ENCODE results near the gene ZNF780B. TPM values are rescaled to one million over a fixed set of nuclear protein-coding genes. Genes with fewer than 3 reads are reported as not detected.
A peak's percentile ranks its signal among the peaks of the same experiment; 100 is the strongest.

ZNF780B gene
- total and polyA plus RNA-seq, 2 experiments from 2014 or later: 3.3 to 5.1 TPM

- Histone ChIP-seq H3K4me1 (ENCODE audit: insufficient read depth) (no peaks in the 10 kb centered on the region), H2AFZ (no peak overlapping the region), H3K9me2 (ENCODE audit: insufficient read depth) (no peaks in the 10 kb centered on the region), H3K4me3 (no peak overlapping the region), H3K79me2 (ENCODE audit: insufficient read depth) (no peaks in the 10 kb centered on the region), H3K27ac (no peak overlapping the region), H3K36me3 (ENCODE audit: low read depth) (0 out of 2 replicates have a peak, but pooled peaks cover 2% of the 10 kb centered on the region), H3K27me3 (replicated peaks; ENCODE audit: insufficient read depth) (no peaks in the 10 kb centered on the region), H4K20me1 (ENCODE audit: insufficient read depth) (no peaks in the 10 kb centered on the region), H3K9ac (no peak overlapping the region), H3K9me3 (ENCODE audit: low read depth) (peaks cover 5% of the 10 kb centered on the region), H3F3A (ENCODE audit: insufficient read depth) (no peaks in the 10 kb centered on the region), H3K4me2 (ENCODE audit: unreplicated experiment) (no peak overlapping the region)
- in situ Hi-C loops (cut with MboI): no loop called here
- no peak for DNase-seq
- TF ChIP-seq EZH2phosphoT487 (IDR thresholded peaks at IDR 0.05; ENCODE audit: insufficient read depth, low read depth) (no peak), EZH2 (IDR thresholded peaks at IDR 0.05; ENCODE audit: insufficient read depth, poor library complexity, severe bottlenecking) (no peak)
- WGBS, 2 experiments (ENCODE audit: low coverage in 1 of 2, low lambda C conversion rate in 2 of 2, missing lambda C conversion rate in 2 of 2): 69 to 71% methylated on average over 3 of the region's 3 CpGs
Measured at GRCh38 chr19:40023969-40024368, 32.1 kb downstream of the ZNF780B start.

GRCh38 chr19:40013991-40014390, 42.0 kb downstream of the ZNF780B start:
- in situ Hi-C loops (cut with MboI): no loop called here
- Histone ChIP-seq H3K4me1 (ENCODE audit: insufficient read depth) (no peaks in the 10 kb centered on the region), H3K9ac (no peak overlapping the region), H3K4me2 (ENCODE audit: unreplicated experiment) (no peak overlapping the region), H3K36me3 (ENCODE audit: low read depth) (peaks cover 31% of the 10 kb centered on the region), H4K20me1 (ENCODE audit: insufficient read depth) (no peaks in the 10 kb centered on the region), H2AFZ (no peak overlapping the region), H3K79me2 (ENCODE audit: insufficient read depth) (no peaks in the 10 kb centered on the region), H3K27ac (no peak overlapping the region), H3K9me2 (ENCODE audit: insufficient read depth) (no peaks in the 10 kb centered on the region), H3K4me3 (no peak overlapping the region), H3K9me3 (ENCODE audit: low read depth) (no peaks in the 10 kb centered on the region), H3F3A (ENCODE audit: insufficient read depth) (no peaks in the 10 kb centered on the region), H3K27me3 (replicated peaks; ENCODE audit: insufficient read depth) (no peaks in the 10 kb centered on the region)
- WGBS, 2 experiments (ENCODE audit: low coverage in 1 of 2, low lambda C conversion rate in 2 of 2, missing lambda C conversion rate in 2 of 2): 81 to 83% methylated on average over 4 of the region's 4 CpGs
- TF ChIP-seq EZH2 (IDR thresholded peaks at IDR 0.05; ENCODE audit: insufficient read depth, poor library complexity, severe bottlenecking) (no peak), EZH2phosphoT487 (IDR thresholded peaks at IDR 0.05; ENCODE audit: insufficient read depth, low read depth) (no peak)
- DNase-seq: no peak

DNA sequence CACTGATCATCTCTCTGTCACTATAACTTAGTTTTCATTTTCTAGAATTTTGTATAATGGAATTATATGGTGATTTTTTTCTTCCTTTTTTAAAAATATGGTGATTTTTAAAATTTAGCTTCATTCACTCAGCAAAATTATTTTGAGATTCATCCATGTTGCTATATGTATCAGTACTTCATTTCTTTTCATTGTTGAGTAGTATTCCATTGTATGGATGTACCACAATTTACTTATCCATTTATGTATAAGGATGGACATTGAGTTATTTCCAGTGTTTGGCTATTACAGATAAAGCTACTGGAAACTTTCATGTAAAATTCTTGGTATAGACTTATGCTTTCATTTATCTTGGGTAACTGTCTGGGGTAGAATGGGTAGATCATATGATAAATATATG, 46.4 kb downstream of the ZNF780B start:
- Histone ChIP-seq H3K9me3 (ENCODE audit: low read depth) (no peaks in the 10 kb centered on the region), H2AFZ (no peak overlapping the region), H3K79me2 (ENCODE audit: insufficient read depth) (no peaks in the 10 kb centered on the region)

DNA sequence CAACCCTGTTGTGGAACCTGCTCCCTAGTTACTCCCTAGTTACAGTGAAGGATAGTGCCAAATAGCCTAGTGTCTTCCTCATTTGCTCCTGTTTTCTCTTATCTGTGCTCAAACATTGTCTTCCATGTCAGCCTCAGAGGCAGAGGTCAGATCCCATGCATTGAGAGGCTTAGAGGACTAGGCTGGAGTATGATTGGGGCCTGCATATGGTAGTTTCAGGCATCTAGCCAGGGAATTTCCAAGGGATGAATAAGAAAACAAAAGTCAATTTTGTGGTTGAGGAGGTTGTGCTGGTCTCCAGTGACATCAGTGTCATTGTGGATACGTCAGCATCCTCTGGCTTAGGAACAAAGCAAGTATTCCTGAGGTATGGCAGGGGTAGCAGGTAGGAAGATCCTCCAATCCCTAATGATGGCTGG, 49.7 kb downstream of the ZNF780B start:
- H3F3A ChIP-seq (ENCODE audit: insufficient read depth): peaks cover 18% of the 10 kb centered on the region
- peak overlapping the region; percentile 44 for H3K27ac ChIP-seq
- no peak for TF ChIP-seq EZH2phosphoT487 (IDR thresholded peaks at IDR 0.05; ENCODE audit: insufficient read depth, low read depth)
- no peak for TF ChIP-seq EZH2 (IDR thresholded peaks at IDR 0.05; ENCODE audit: insufficient read depth, poor library complexity, severe bottlenecking)
- in situ Hi-C loops (cut with MboI): no loop called here
- H3K79me2 ChIP-seq (ENCODE audit: insufficient read depth): no peaks in the 10 kb centered on the region
- H3K4me2 ChIP-seq (ENCODE audit: unreplicated experiment): no peak overlapping the region
- peaks cover 9% of the 10 kb centered on the region for H3K4me1 ChIP-seq (ENCODE audit: insufficient read depth)
- WGBS, 2 experiments (ENCODE audit: low coverage in 1 of 2, low lambda C conversion rate in 2 of 2, missing lambda C conversion rate in 2 of 2): 19 to 30% methylated on average over 1 of the region's 1 CpG
- no peak overlapping the region for H3K4me3 ChIP-seq
- no peak overlapping the region for H2AFZ ChIP-seq
- no peaks in the 10 kb centered on the region for H3K9me2 ChIP-seq (ENCODE audit: insufficient read depth)
- H3K9ac ChIP-seq: no peak overlapping the region
- H3K9me3 ChIP-seq (ENCODE audit: low read depth): no peaks in the 10 kb centered on the region
- no peaks in the 10 kb centered on the region for H3K27me3 ChIP-seq (replicated peaks; ENCODE audit: insufficient read depth)
- no peaks in the 10 kb centered on the region for H4K20me1 ChIP-seq (ENCODE audit: insufficient read depth)
- DNase-seq: peak; percentile 81
- H3K36me3 ChIP-seq (ENCODE audit: low read depth): peaks cover 18% of the 10 kb centered on the region

More for the DNA sequence above, 46.4 kb downstream of the ZNF780B start:
- peaks cover 18% of the 10 kb centered on the region for H3F3A ChIP-seq (ENCODE audit: insufficient read depth)
- no peaks in the 10 kb centered on the region for H4K20me1 ChIP-seq (ENCODE audit: insufficient read depth)
- no peak overlapping the region for H3K4me3 ChIP-seq
- in situ Hi-C loops (cut with MboI): no loop called here
- no peak overlapping the region for H3K27ac ChIP-seq
- TF ChIP-seq EZH2phosphoT487 (IDR thresholded peaks at IDR 0.05; ENCODE audit: insufficient read depth, low read depth) (no peak), EZH2 (IDR thresholded peaks at IDR 0.05; ENCODE audit: insufficient read depth, poor library complexity, severe bottlenecking) (no peak)
- no peaks in the 10 kb centered on the region for H3K9me2 ChIP-seq (ENCODE audit: insufficient read depth)
- H3K27me3 ChIP-seq (replicated peaks; ENCODE audit: insufficient read depth): no peaks in the 10 kb centered on the region
- no peak overlapping the region for H3K9ac ChIP-seq
- DNase-seq: no peak
- peaks cover 9% of the 10 kb centered on the region for H3K4me1 ChIP-seq (ENCODE audit: insufficient read depth)
- no peak overlapping the region for H3K4me2 ChIP-seq (ENCODE audit: unreplicated experiment)
- H3K36me3 ChIP-seq (ENCODE audit: low read depth): peaks cover 30% of the 10 kb centered on the region

- Histone ChIP-seq H3K36me3 (ENCODE audit: low read depth) (peaks cover 18% of the 10 kb centered on the region), H3K27ac (peak overlapping the region; percentile 44), H3K79me2 (ENCODE audit: insufficient read depth) (no peaks in the 10 kb centered on the region), H3K4me2 (ENCODE audit: unreplicated experiment) (no peak overlapping the region), H3F3A (ENCODE audit: insufficient read depth) (peaks cover 18% of the 10 kb centered on the region), H3K9ac (no peak overlapping the region), H3K9me2 (ENCODE audit: insufficient read depth) (no peaks in the 10 kb centered on the region), H3K27me3 (replicated peaks; ENCODE audit: insufficient read depth) (no peaks in the 10 kb centered on the region), H3K4me3 (no peak overlapping the region), H2AFZ (no peak overlapping the region), H3K9me3 (ENCODE audit: low read depth) (no peaks in the 10 kb centered on the region), H4K20me1 (ENCODE audit: insufficient read depth) (no peaks in the 10 kb centered on the region), H3K4me1 (ENCODE audit: insufficient read depth) (peaks cover 9% of the 10 kb centered on the region)
- DNase-seq: no peak
- WGBS, 2 experiments (ENCODE audit: low coverage in 1 of 2, low lambda C conversion rate in 2 of 2, missing lambda C conversion rate in 2 of 2): 60 to 63% methylated on average over 4 of the region's 4 CpGs
- in situ Hi-C loops (cut with MboI): no loop called here
- TF ChIP-seq EZH2phosphoT487 (IDR thresholded peaks at IDR 0.05; ENCODE audit: insufficient read depth, low read depth) (no peak), EZH2 (IDR thresholded peaks at IDR 0.05; ENCODE audit: insufficient read depth, poor library complexity, severe bottlenecking) (no peak)
Measured at GRCh38 chr19:40005691-40006272, 50.2 kb downstream of the ZNF780B start.

Measured in GM23248 (cell line).